Retinal pigment epithelial cell (primary cell): ENCODE results near the gene AGBL1.

ENCODE experiments used
- DNase-seq: peaks from one replicate; pipeline ENCODE4 v3.0.0-alpha.2; 2010; ENCODE audit warnings: low read depth
- H3K4me3 ChIP-seq: 2 replicates; pipeline ENCODE4 v1.5.1; 2011; ENCODE audit warnings: mild to moderate bottlenecking, low read length, control low read depth, moderate library complexity
- TF ChIP-seq, protein P1 (sequence below): conservative IDR thresholded peaks from 2 replicates; pipeline ENCODE4 v1.5.1; 2011; ENCODE audit warnings: low read depth, low read length, control low read depth, inconsistent platforms

AGBL1 gene

DNA sequence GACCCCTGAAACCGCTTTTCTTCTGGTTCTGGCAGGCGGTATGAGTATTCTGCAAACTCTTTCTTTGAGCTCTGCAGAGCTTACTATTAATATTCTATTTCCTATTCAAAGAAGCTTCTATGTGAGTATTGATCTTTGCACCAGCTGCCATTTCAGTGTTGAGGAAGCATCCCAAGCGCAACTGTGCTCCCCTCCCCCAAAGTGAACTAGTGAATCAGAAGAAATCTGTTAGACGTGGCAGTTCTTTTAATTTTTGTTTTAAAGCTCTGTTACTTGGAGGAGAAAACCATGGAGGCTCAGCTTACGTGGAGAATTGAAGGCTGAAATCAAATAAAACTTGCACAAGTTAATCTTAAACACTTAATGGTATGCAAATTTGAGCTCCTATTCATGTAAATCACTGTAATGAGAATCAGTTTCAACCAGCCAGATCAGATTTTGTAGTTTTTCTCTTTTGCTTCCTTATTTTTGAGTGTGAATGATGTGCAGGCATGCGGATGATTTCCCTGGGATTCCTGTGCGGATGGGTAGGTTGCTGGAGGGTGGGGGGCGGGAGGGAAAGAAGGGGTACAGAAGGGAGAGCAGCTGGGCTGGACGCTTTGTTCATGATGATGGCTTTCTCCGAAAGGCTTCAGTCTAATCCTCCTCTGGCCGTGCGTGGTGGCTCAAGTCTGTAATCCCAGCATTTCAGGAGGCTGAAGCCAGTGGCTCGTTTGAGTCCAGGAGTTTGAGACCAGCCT is 16.1 kb upstream of the AGBL1 start:
- TF ChIP-seq, protein P1, sequence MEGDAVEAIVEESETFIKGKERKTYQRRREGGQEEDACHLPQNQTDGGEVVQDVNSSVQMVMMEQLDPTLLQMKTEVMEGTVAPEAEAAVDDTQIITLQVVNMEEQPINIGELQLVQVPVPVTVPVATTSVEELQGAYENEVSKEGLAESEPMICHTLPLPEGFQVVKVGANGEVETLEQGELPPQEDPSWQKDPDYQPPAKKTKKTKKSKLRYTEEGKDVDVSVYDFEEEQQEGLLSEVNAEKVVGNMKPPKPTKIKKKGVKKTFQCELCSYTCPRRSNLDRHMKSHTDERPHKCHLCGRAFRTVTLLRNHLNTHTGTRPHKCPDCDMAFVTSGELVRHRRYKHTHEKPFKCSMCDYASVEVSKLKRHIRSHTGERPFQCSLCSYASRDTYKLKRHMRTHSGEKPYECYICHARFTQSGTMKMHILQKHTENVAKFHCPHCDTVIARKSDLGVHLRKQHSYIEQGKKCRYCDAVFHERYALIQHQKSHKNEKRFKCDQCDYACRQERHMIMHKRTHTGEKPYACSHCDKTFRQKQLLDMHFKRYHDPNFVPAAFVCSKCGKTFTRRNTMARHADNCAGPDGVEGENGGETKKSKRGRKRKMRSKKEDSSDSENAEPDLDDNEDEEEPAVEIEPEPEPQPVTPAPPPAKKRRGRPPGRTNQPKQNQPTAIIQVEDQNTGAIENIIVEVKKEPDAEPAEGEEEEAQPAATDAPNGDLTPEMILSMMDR: no peak
- no peak for DNase-seq
- no peak overlapping the region for H3K4me3 ChIP-seq

DNA sequence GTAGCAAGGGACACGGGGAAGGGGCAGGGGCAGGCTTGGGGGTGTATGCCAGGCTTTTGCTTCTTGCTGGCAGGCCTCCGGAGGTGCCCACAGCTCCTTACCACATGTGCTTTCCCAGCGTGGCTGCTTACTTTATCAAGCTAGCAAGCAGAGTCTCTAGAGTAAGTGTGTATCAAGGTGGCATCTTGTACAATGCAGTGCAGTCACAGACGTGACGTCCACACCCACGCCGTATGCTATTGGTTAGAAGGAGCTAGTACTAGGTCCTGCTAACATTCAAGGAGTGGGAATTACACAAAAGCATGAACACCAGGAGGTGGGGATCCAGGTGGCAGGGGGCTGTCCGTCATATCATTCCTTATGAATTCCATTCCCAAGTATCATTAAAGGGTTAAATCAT is 15.3 kb upstream of the AGBL1 start:
- TF ChIP-seq, protein P1: no peak
- no peak overlapping the region for H3K4me3 ChIP-seq
- DNase-seq: no peak

DNA sequence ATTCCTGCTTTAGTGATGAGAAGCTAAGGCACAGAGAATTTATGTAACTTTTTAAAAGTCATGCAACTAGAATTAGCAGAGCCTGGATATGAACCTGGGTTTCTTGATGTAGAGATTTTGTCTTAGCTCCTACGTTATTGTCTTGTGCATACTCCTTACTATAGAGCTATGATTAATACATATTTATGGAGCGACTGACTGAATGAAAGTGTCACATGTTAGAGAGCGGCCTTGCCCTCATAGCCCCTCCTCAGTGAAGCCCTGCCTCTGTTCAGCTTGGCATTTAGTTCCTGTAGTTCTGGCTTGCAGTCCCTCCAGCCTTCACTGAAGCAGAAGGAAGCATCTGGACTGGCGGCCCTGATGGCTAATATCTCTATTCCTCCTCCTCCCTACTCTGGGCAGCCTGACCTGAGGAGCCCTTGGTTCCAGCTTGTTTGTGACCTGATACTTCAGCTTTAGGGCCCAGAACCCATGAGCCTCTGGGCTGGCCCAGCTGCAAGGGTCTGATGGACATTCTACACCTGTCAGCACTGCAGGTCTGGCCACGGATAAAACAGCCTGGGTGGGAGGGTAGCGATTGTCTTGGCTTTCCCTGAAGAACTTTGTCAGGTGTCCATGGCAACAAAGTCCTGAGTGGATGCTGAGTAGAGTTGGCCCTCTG is 13.4 kb upstream of the AGBL1 start:
- H3K4me3 ChIP-seq: no peak overlapping the region
- TF ChIP-seq, protein P1: no peak
- no peak for DNase-seq

DNA sequence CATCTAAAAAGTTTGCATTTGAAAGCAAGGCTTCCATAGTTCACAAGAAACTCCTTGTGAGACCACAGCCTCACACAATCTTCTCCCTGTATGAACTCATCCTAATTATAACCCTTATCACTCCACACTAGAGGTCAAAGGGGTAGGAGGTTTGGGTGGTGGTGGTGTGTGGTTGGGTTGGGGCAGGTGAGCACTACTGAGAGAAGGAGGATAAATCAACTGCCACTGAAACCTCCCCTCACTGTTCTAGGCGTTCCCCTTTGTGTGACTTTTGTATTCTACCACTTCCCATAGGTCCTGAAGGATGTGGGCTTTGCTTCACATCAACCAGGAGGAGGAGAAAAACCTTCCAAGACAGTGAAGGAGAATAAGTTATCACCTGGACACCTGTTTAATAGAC is 6.4 kb upstream of the AGBL1 start:
- no peak overlapping the region for H3K4me3 ChIP-seq
- DNase-seq: no peak
- TF ChIP-seq, protein P1: no peak

DNA sequence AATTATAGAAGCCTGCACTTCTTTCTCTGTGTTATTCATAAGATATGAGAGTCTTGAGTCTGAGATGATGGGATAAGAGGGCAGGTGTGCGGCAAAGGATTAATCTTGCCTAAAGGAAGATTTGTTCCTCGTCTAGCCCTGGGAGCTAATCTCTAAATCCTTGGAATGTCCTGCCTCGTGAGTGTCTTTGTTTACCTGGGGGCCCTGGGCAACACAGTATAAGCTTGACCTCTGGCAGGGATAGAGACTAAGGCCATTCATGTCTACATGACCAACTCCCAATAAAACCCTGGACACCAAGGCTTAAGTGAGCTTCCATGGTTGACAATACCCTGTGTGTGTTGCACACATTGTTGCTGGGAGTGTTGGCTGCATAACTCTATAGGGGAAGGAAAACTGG is 3.2 kb upstream of the AGBL1 start:
- DNase-seq: no peak
- H3K4me3 ChIP-seq: no peak overlapping the region
- TF ChIP-seq, protein P1: no peak

DNA sequence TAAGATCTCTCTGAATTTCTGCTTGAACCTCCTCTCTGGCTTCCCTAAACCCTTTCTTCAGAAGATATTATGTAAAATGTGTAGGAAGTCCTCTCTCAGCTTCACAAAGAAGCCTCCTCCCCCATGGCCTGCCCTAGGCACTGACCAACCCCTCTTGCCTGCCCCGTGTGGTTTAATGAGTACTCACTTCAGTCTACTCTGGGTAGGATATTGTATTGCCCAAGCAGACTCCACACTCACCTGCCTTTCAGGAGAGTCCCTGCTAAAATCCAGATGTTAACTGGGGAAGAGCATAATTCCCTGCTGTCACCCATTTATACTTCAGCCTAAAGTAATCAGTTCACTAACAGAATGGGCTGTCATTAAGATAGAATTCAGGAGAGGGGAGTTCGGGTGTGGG is 2.6 kb upstream of the AGBL1 start:
- no peak overlapping the region for H3K4me3 ChIP-seq
- TF ChIP-seq, protein P1: no peak
- DNase-seq: no peak

DNA sequence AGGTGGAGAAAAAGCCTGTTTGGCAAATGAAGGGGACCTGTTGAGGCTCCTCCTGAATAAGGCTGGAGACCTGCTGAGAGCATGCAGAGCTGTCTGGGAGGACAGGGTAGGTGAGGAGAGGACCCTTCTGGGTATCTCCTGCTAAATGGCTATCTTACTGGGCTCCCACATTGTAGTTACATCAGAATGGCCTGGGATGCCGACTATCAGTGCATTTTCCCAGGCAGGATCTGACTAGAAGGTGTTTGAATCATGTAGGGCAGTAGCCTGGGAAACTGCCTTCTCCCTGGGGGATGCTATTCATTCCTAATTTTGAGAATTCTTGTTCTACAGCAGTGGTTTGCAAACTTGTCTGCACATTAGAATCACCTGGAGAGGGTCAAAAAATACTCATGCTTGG is 631 bp downstream of the AGBL1 start:
- H3K4me3 ChIP-seq: no peak overlapping the region
- TF ChIP-seq, protein P1: no peak
- DNase-seq: no peak
